SK-N-SH treated with all-trans-retinoic acid at 6 μM for 48 hours (cell line): ENCODE measurements around the gene DRD3.

Experiments
- ATAC-seq: fragments of 200-7000 bp; cut with Tn5 transposase; 3 replicates; pipeline ENCODE4 v1.9.1; 2020; ENCODE audit warnings: mild to moderate bottlenecking, moderate library complexity
- ARNTL ChIP-seq: fragments of 450-650 bp; formaldehyde crosslinking; IDR thresholded peaks from 2 replicates; pipeline ENCODE4 v1.5.0; 2020; ENCODE audit warnings: low read depth, mild to moderate bottlenecking, moderate library complexity, borderline replicate concordance
- CREB5 ChIP-seq: fragments of 250-450 bp; sonication (Bioruptor Pico); IDR thresholded peaks from 2 replicates; pipeline ENCODE4 v1.5.1; 2020; ENCODE audit warnings: low read depth, mild to moderate bottlenecking, moderate library complexity
- CSDC2 ChIP-seq: fragments of 250-450 bp; sonication (Bioruptor Pico); IDR thresholded peaks from 2 replicates; pipeline ENCODE4 v1.5.0; 2020; ENCODE audit warnings: mild to moderate bottlenecking, moderate library complexity
- CSRNP3 ChIP-seq: fragments of 250-450 bp; sonication (Bioruptor Pico); IDR thresholded peaks from 2 replicates; pipeline ENCODE4 v1.5.1; 2021; ENCODE audit warnings: mild to moderate bottlenecking, moderate library complexity
- ESRRG ChIP-seq: fragments of 250-450 bp; sonication (Bioruptor Pico); IDR thresholded peaks from 2 replicates; pipeline ENCODE4 v1.6.1; 2021; ENCODE audit warnings: mild to moderate bottlenecking
- GLIS3 ChIP-seq: fragments of 250-450 bp; sonication (Bioruptor Pico); IDR thresholded peaks from 2 replicates; pipeline ENCODE4 v1.5.0; 2020; ENCODE audit warnings: mild to moderate bottlenecking, moderate library complexity
- ISL1 ChIP-seq: fragments of 250-450 bp; sonication (Bioruptor Pico); IDR thresholded peaks from 2 replicates; pipeline ENCODE4 v2.1.2; 2022; ENCODE audit warnings: mild to moderate bottlenecking, moderate library complexity
- OSR1 ChIP-seq: fragments of 250-450 bp; sonication (Bioruptor Pico); IDR thresholded peaks from 2 replicates; pipeline ENCODE4 v1.8.0; 2022; ENCODE audit warnings: moderate library complexity, mild to moderate bottlenecking, inconsistent platforms
- PPARA ChIP-seq: fragments of 250-450 bp; sonication (Bioruptor Pico); IDR thresholded peaks from 2 replicates; pipeline ENCODE4 v1.5.0; 2020; ENCODE audit warnings: mild to moderate bottlenecking, borderline replicate concordance
- RARB ChIP-seq: fragments of 250-450 bp; sonication (Bioruptor Pico); IDR thresholded peaks from 2 replicates; pipeline ENCODE4 v1.8.0; 2021; ENCODE audit warnings: mild to moderate bottlenecking, moderate library complexity
- SNAI2 ChIP-seq: fragments of 250-450 bp; sonication (Bioruptor Pico); IDR thresholded peaks from 2 replicates; pipeline ENCODE4 v1.5.0; 2020; ENCODE audit warnings: mild to moderate bottlenecking, moderate library complexity
- TCF4 ChIP-seq: fragments of 250-450 bp; sonication (Bioruptor Pico); IDR thresholded peaks from 2 replicates; pipeline ENCODE4 v1.8.0; 2021; ENCODE audit warnings: mild to moderate bottlenecking, moderate library complexity, borderline replicate concordance
- TOX ChIP-seq: fragments of 250-450 bp; sonication (Bioruptor Pico); IDR thresholded peaks from 2 replicates; pipeline ENCODE4 v1.8.0; 2021; ENCODE audit warnings: mild to moderate bottlenecking, moderate library complexity, borderline replicate concordance
- TSHZ2 ChIP-seq: fragments of 250-450 bp; sonication (Bioruptor Pico); IDR thresholded peaks from 2 replicates; pipeline ENCODE4 v1.5.0; 2020; ENCODE audit warnings: mild to moderate bottlenecking, moderate library complexity
- ZC3H10 ChIP-seq: fragments of 250-450 bp; sonication (Bioruptor Pico); IDR thresholded peaks from 2 replicates; pipeline ENCODE4 v1.5.1; 2021; ENCODE audit warnings: mild to moderate bottlenecking, moderate library complexity
- ZFP3 ChIP-seq: fragments of 250-450 bp; sonication (Bioruptor Pico); IDR thresholded peaks from 2 replicates; pipeline ENCODE4 v1.5.0; 2020; ENCODE audit warnings: mild to moderate bottlenecking, moderate library complexity
- ZFP30 ChIP-seq: fragments of 450-650 bp; formaldehyde crosslinking; IDR thresholded peaks from 2 replicates; pipeline ENCODE4 v1.5.0; 2022; ENCODE audit warnings: mild to moderate bottlenecking, moderate library complexity
- ZNF565 ChIP-seq: fragments of 450-650 bp; formaldehyde crosslinking; conservative IDR thresholded peaks from 2 replicates; pipeline ENCODE4 v1.5.0; 2020; ENCODE audit warnings: low read depth, mild to moderate bottlenecking, moderate library complexity
- ZNF70 ChIP-seq: fragments of 450-650 bp; formaldehyde crosslinking; IDR thresholded peaks from 2 replicates; pipeline ENCODE4 v1.5.0; 2020; ENCODE audit warnings: mild to moderate bottlenecking, moderate library complexity
- ZNF8 ChIP-seq: fragments of 450-650 bp; formaldehyde crosslinking; IDR thresholded peaks from 2 replicates; pipeline ENCODE4 v1.5.0; 2020; ENCODE audit warnings: mild to moderate bottlenecking, moderate library complexity
- TF ChIP-seq, protein P1 (sequence below): fragments of 250-450 bp; sonication (Bioruptor Pico); IDR thresholded peaks from 2 replicates; pipeline ENCODE4 v1.8.0; 2020; ENCODE audit warnings: mild to moderate bottlenecking, moderate library complexity, borderline replicate concordance

Gene DRD3

GRCh38 chr3:114175204-114175987 lies 3.5 kb downstream of the DRD3 start:
- TF ChIP-seq OSR1 (CRISPR knock-in tag) (no peak), RARB (CRISPR knock-in tag) (no peak), CREB5 (CRISPR knock-in tag) (no peak), ZFP3 (CRISPR knock-in tag) (no peak), SNAI2 (no peak), TSHZ2 (CRISPR knock-in tag) (no peak), GLIS3 (CRISPR knock-in tag) (no peak), ISL1 (no peak), ZFP30 (CRISPR knock-in tag) (no peak), ZNF70 (CRISPR knock-in tag) (no peak), CSRNP3 (no peak), ZNF565 (CRISPR knock-in tag) (no peak), ARNTL (CRISPR knock-in tag) (no peak), ZC3H10 (CRISPR knock-in tag) (no peak), ZNF8 (CRISPR knock-in tag) (no peak), PPARA (no peak), CSDC2 (CRISPR knock-in tag) (no peak), ESRRG (CRISPR knock-in tag) (no peak), TOX (CRISPR knock-in tag) (no peak)
- TF ChIP-seq, protein P1, sequence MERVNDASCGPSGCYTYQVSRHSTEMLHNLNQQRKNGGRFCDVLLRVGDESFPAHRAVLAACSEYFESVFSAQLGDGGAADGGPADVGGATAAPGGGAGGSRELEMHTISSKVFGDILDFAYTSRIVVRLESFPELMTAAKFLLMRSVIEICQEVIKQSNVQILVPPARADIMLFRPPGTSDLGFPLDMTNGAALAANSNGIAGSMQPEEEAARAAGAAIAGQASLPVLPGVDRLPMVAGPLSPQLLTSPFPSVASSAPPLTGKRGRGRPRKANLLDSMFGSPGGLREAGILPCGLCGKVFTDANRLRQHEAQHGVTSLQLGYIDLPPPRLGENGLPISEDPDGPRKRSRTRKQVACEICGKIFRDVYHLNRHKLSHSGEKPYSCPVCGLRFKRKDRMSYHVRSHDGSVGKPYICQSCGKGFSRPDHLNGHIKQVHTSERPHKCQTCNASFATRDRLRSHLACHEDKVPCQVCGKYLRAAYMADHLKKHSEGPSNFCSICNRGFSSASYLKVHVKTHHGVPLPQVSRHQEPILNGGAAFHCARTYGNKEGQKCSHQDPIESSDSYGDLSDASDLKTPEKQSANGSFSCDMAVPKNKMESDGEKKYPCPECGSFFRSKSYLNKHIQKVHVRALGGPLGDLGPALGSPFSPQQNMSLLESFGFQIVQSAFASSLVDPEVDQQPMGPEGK (CRISPR knock-in tag) = no peak
- ATAC-seq = no peak

GRCh38 chr3:114171677-114172076 lies 7.2 kb downstream of the DRD3 start:
- ATAC-seq = no peak
- TF ChIP-seq ZC3H10 (CRISPR knock-in tag) (no peak), TOX (CRISPR knock-in tag) (no peak), ZFP30 (CRISPR knock-in tag) (no peak)
- TF ChIP-seq, protein P1 (CRISPR knock-in tag) = no peak

- TF ChIP-seq ZFP3 (CRISPR knock-in tag) (no peak), ISL1 (no peak), ZNF8 (CRISPR knock-in tag) (no peak), PPARA (no peak), ARNTL (CRISPR knock-in tag) (no peak), ESRRG (CRISPR knock-in tag) (no peak), TCF4 (CRISPR knock-in tag) (no peak), CSDC2 (CRISPR knock-in tag) (no peak)
- ATAC-seq = no peak
Measured at GRCh38 chr3:114168150-114168549, 10.7 kb downstream of the DRD3 start.
